Common myeloid progenitor, CD34-positive (primary cell): ENCODE measurements around the gene FUT3.

ENCODE experiments used
- CTCF ChIA-PET: fragments of 350-600 bp; sonication (Branson Sonifier 250); formaldehyde crosslinking; loops from one replicate; lab custom pipeline; 2021; ENCODE audit warnings: antibody characterized with exemption; lab: Charles Lee
- POLR2A ChIA-PET: fragments of 350-600 bp; sonication (Branson Sonifier 250); formaldehyde crosslinking; loops from one replicate; lab custom pipeline; 2021; ENCODE audit warnings: antibody characterized with exemption; lab: Charles Lee
- DNase-seq, 3 donors: peaks; one replicate each; pipeline versions ENCODE4 v3.0.0 to v3.0.0-alpha.2; 2013
- H3K27ac ChIP-seq, 2 experiments: 1 replicate in 1 of 2; 2 replicates in 1 of 2; pipeline ENCODE4 v1.7.0; 2013; ENCODE audit warnings: inconsistent platforms in 2 of 2, low read length in 2 of 2, mild to moderate bottlenecking in 2 of 2, low read depth in 1 of 2, moderate library complexity in 1 of 2; ENCODE audit not compliant: severe bottlenecking in 2 of 2, insufficient read depth in 1 of 2, poor library complexity in 1 of 2
- H3K27me3 ChIP-seq, 5 experiments: replicated peaks in 2 of 5; 1 replicate in 3 of 5; 2 replicates in 2 of 5; pipeline versions ENCODE4 v1.6.1 to v1.7.0; 2013; ENCODE audit warnings: low read length in 4 of 5, mild to moderate bottlenecking in 2 of 5, moderate library complexity in 2 of 5, inconsistent platforms in 1 of 5; ENCODE audit not compliant: insufficient read depth in 5 of 5, control insufficient read depth in 4 of 5
- H3K36me3 ChIP-seq, 4 experiments: 1 replicate in 2 of 4; 2 replicates in 2 of 4; pipeline versions ENCODE4 v1.6.1 to v1.7.0; 2013; ENCODE audit warnings: low read length in 3 of 4, control low read depth in 1 of 4, mild to moderate bottlenecking in 1 of 4; ENCODE audit not compliant: control insufficient read depth in 4 of 4, insufficient read depth in 4 of 4
- H3K4me1 ChIP-seq, 4 experiments: 1 replicate in 3 of 4; 2 replicates in 1 of 4; pipeline versions ENCODE4 v1.6.1 to v1.7.1; 2013; ENCODE audit warnings: low read length in 3 of 4, mild to moderate bottlenecking in 3 of 4, control low read depth in 1 of 4, inconsistent platforms in 1 of 4, moderate library complexity in 1 of 4; ENCODE audit not compliant: control insufficient read depth in 4 of 4, insufficient read depth in 4 of 4; ENCODE audit errors: control extremely low read depth in 1 of 4
- H3K4me3 ChIP-seq, 7 experiments: 1 replicate in 4 of 7; 2 replicates in 3 of 7; pipeline versions ENCODE4 v1.5.1 to v1.7.0; 2013; ENCODE audit warnings: mild to moderate bottlenecking in 7 of 7, low read length in 6 of 7, moderate library complexity in 6 of 7, inconsistent platforms in 2 of 7, low read depth in 2 of 7, control low read depth in 1 of 7; ENCODE audit not compliant: insufficient read depth in 4 of 7, control insufficient read depth in 1 of 7; ENCODE audit errors: extremely low read depth in 1 of 7
- H3K9me3 ChIP-seq, 5 experiments: 1 replicate in 4 of 5; 2 replicates in 1 of 5; pipeline versions ENCODE4 v1.6.1 to v1.7.1; 2013; ENCODE audit warnings: low read length in 4 of 5, mild to moderate bottlenecking in 2 of 5, inconsistent platforms in 1 of 5, low read depth in 1 of 5, moderate library complexity in 1 of 5; ENCODE audit not compliant: control insufficient read depth in 4 of 5, insufficient read depth in 2 of 5; ENCODE audit errors: control extremely low read depth in 1 of 5
- WGBS: methylation state at CpG from one replicate; pipeline ENCODE4 v1.1.5; 2013; ENCODE audit not compliant: insufficient coverage; 5-methylcytosine and 5-hydroxymethylcytosine counted together

The FUT3 gene

GRCh38 chr19:5873617-5874199 lies 22.5 kb upstream of the FUT3 start:
- 97% methylated on average over 12 of the region's 12 CpGs for WGBS
- no peak overlapping the region for H3K4me3 ChIP-seq
- H3K27me3 ChIP-seq, result peaks cover 0 to 3% (median 0%) of the 10 kb centered on the region in 5 experiments
- POLR2A ChIA-PET, result no interaction called here
- no peak for DNase-seq
- CTCF ChIA-PET, result interaction anchor here (1.7 kb wide), 1 partner anchor 70 kb away, joined by 3 read pairs; no protein-coding TSS in a partner anchor
- H3K9me3 ChIP-seq, result no peaks in the 10 kb centered on the region
- H3K27ac ChIP-seq, result no peak overlapping the region
- H3K4me1 ChIP-seq, result no peaks in the 10 kb centered on the region
- no peaks in the 10 kb centered on the region for H3K36me3 ChIP-seq

DNA sequence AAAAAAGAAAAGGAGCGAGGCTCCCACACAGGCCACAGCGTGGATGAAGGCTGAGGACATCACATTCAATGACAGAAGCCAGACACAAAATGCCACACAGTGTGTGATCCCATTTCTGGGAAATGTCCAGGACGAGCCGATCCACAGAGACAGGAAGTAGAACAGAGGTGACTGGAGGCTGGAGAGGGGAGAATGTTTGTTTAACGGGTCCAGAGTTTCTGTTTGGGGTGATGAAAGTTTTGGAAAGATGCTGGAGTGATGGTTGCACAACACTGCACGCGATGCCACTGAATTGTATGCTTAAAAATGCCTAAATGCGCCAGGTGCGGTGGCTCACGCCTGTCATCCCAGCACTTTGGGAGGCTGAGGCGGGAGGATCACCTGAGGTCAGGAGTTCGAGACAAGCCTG lies 19.7 kb upstream of the FUT3 start:
- H3K27me3 ChIP-seq, result no peaks in the 10 kb centered on the region
- 98% methylated on average over 11 of the region's 12 CpGs for WGBS
- no peak overlapping the region for H3K27ac ChIP-seq
- H3K36me3 ChIP-seq, result no peaks in the 10 kb centered on the region
- H3K4me1 ChIP-seq, result no peaks in the 10 kb centered on the region
- POLR2A ChIA-PET, result interaction anchor here (0.6 kb wide), 1 partner anchor 55 kb away, joined by 7 read pairs; no protein-coding TSS in a partner anchor
- CTCF ChIA-PET, result interaction anchor here (2.7 kb wide), 1 partner anchor 67 kb away, joined by 8 read pairs; no protein-coding TSS in a partner anchor
- H3K9me3 ChIP-seq, result no peaks in the 10 kb centered on the region
- no peak for DNase-seq
- no peak overlapping the region for H3K4me3 ChIP-seq

GRCh38 chr19:5867201-5868136 lies 16.2 kb upstream of the FUT3 start:
- no peak overlapping the region for H3K27ac ChIP-seq
- H3K4me3 ChIP-seq, result no peak overlapping the region
- ChIA-PET POLR2A (no interaction called here), CTCF (no interaction called here)
- no peaks in the 10 kb centered on the region for H3K36me3 ChIP-seq
- H3K27me3 ChIP-seq, result no peaks in the 10 kb centered on the region
- DNase-seq, result no peak
- no peaks in the 10 kb centered on the region for H3K4me1 ChIP-seq
- H3K9me3 ChIP-seq, result no peaks in the 10 kb centered on the region
- 92% methylated on average over 24 of the region's 31 CpGs for WGBS

DNA sequence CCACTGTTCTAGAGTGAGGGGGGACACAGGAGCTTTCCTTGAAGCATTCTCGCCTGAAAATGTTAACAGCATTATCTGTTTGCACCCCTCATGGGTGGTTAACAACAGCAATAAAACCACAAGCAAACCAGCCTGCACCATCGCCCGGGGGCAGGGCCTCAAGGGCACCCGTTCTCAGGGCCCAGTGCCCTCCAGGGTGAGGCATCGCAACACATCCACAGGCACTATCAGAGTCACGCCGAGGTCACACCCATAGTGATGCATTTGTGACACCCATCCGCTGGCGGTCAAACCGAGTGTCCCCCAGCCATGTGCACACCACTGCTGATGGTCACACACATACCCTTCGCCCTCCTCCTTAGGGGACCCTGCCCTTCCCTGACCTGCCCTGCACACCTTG lies 14.5 kb upstream of the FUT3 start:
- 98% methylated on average over 7 of the region's 11 CpGs for WGBS
- H3K27me3 ChIP-seq, result no peaks in the 10 kb centered on the region
- CTCF ChIA-PET, result no interaction called here

GRCh38 chr19:5864725-5865486 lies 13.7 kb upstream of the FUT3 start:
- H3K4me1 ChIP-seq, result no peaks in the 10 kb centered on the region
- DNase-seq, result no peak
- H3K36me3 ChIP-seq, result no peaks in the 10 kb centered on the region
- no peaks in the 10 kb centered on the region for H3K9me3 ChIP-seq
- H3K27ac ChIP-seq, result no peak overlapping the region
- WGBS, result 95% methylated on average over 13 of the region's 14 CpGs
- H3K27me3 ChIP-seq, result no peaks in the 10 kb centered on the region
- POLR2A ChIA-PET, result no interaction called here
- CTCF ChIA-PET, result no interaction called here
- no peak overlapping the region for H3K4me3 ChIP-seq

More for the DNA sequence above, 14.5 kb upstream of the FUT3 start:
- no peak for DNase-seq
- H3K27ac ChIP-seq, result no peak overlapping the region
- H3K9me3 ChIP-seq, result no peaks in the 10 kb centered on the region
- POLR2A ChIA-PET, result no interaction called here
- no peak overlapping the region for H3K4me3 ChIP-seq
- no peaks in the 10 kb centered on the region for H3K36me3 ChIP-seq
- H3K4me1 ChIP-seq, result no peaks in the 10 kb centered on the region

GRCh38 chr19:5864013-5864720 lies 12.9 kb upstream of the FUT3 start:
- no peaks in the 10 kb centered on the region for H3K27me3 ChIP-seq
- ChIA-PET POLR2A (no interaction called here), CTCF (no interaction called here)
- WGBS, result 77% methylated on average over 6 of the region's 9 CpGs
- H3K4me3 ChIP-seq, result no peak overlapping the region
- H3K36me3 ChIP-seq, result no peaks in the 10 kb centered on the region
- no peaks in the 10 kb centered on the region for H3K9me3 ChIP-seq
- DNase-seq, result no peak
- H3K27ac ChIP-seq, result no peak overlapping the region
- no peaks in the 10 kb centered on the region for H3K4me1 ChIP-seq
